ENCODE results near the gene TGFA. TPM values are rescaled to one million over a fixed set of nuclear protein-coding genes. Genes with fewer than 3 reads are reported as not detected.

The TGFA gene
- total and polyA plus RNA-seq, 11 donors: 0.50 to 4.9 (median 1.0) TPM

DNA sequence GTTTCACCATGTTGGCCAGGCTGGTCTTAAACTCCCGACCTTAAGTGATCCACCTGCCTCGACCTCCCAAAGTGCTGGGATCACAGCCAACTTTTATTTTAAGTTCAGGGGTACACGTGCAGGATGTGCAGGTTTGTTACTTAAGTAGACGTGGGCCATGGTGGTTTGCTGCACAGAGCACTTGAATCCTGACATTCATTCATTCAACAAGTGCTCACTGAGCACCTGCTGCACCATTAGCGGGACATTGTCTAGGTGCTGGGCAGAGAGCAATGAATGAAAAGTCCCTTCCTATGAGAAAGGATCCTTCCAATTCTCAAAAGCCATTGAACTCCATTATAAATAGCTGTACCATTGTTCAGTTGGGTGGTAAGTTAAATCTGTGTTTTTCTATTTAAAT, 31.0 kb downstream of the TGFA start:
- TF ChIP-seq POLR2A (IDR thresholded peaks at IDR 0.05): no peak
- TF ChIP-seq, protein P1, sequence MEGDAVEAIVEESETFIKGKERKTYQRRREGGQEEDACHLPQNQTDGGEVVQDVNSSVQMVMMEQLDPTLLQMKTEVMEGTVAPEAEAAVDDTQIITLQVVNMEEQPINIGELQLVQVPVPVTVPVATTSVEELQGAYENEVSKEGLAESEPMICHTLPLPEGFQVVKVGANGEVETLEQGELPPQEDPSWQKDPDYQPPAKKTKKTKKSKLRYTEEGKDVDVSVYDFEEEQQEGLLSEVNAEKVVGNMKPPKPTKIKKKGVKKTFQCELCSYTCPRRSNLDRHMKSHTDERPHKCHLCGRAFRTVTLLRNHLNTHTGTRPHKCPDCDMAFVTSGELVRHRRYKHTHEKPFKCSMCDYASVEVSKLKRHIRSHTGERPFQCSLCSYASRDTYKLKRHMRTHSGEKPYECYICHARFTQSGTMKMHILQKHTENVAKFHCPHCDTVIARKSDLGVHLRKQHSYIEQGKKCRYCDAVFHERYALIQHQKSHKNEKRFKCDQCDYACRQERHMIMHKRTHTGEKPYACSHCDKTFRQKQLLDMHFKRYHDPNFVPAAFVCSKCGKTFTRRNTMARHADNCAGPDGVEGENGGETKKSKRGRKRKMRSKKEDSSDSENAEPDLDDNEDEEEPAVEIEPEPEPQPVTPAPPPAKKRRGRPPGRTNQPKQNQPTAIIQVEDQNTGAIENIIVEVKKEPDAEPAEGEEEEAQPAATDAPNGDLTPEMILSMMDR (IDR thresholded peaks at IDR 0.05): no peak
- Histone ChIP-seq H3K9me3 (no peaks in the 10 kb centered on the region), H3K4me1 (peaks cover 0 to 34% (median 0%) of the 10 kb centered on the region in 12 donors), H3K36me3 (no peaks in the 10 kb centered on the region), H3K27ac (no peak overlapping the region), H3K4me3 (no peak overlapping the region), H3K27me3 (no peaks in the 10 kb centered on the region)
- WGBS, 4 donors: 78 to 86% (median 81%) methylated on average over 5 of the region's 5 CpGs
- intact Hi-C loops (cut with DNase I): no loop called here
- ATAC-seq: no peak
- DNase-seq: no peak

GRCh38 chr2:70520825-70521224, 32.8 kb downstream of the TGFA start:
- TF ChIP-seq, protein P1 (IDR thresholded peaks at IDR 0.05): no peak
- no peak for TF ChIP-seq POLR2A (IDR thresholded peaks at IDR 0.05)
- 75 to 86% (median 79%) methylated on average over 3 of the region's 3 CpGs for WGBS, 4 donors
- Histone ChIP-seq H3K4me1 (peaks cover 0 to 42% (median 0%) of the 10 kb centered on the region in 12 donors), H3K4me3 (no peak overlapping the region), H3K27me3 (no peaks in the 10 kb centered on the region), H3K36me3 (no peaks in the 10 kb centered on the region), H3K27ac (no peak overlapping the region), H3K9me3 (no peaks in the 10 kb centered on the region)
- no peak for DNase-seq
- no peak for ATAC-seq
- intact Hi-C loops (cut with DNase I): no loop called here

GRCh38 chr2:70519453-70519852, 34.2 kb downstream of the TGFA start:
- WGBS, 4 donors: 76 to 82% (median 77%) methylated on average over 2 of the region's 2 CpGs
- Histone ChIP-seq H3K4me1 (peaks cover 0 to 38% (median 0%) of the 10 kb centered on the region in 12 donors), H3K36me3 (no peaks in the 10 kb centered on the region), H3K9me3 (no peaks in the 10 kb centered on the region), H3K27ac (no peak overlapping the region), H3K4me3 (no peak overlapping the region), H3K27me3 (no peaks in the 10 kb centered on the region)
- TF ChIP-seq, protein P1 (IDR thresholded peaks at IDR 0.05): no peak
- no peak for TF ChIP-seq POLR2A (IDR thresholded peaks at IDR 0.05)
- ATAC-seq (no peak), DNase-seq (no peak)
- intact Hi-C loops (cut with DNase I): no loop called here

- intact Hi-C loops (cut with DNase I): no loop called here
- peaks cover 0 to 29% (median 0%) of the 10 kb centered on the region in 12 donors for H3K4me1 ChIP-seq
Observed at GRCh38 chr2:70518557-70518956, 35.1 kb downstream of the TGFA start.

More at GRCh38 chr2:70518557-70518956, 35.1 kb downstream of the TGFA start:
- TF ChIP-seq, protein P1 (IDR thresholded peaks at IDR 0.05): no peak
- TF ChIP-seq POLR2A (IDR thresholded peaks at IDR 0.05): no peak
- ATAC-seq (no peak), DNase-seq (no peak)
- Histone ChIP-seq H3K9me3 (no peaks in the 10 kb centered on the region), H3K4me3 (no peak overlapping the region), H3K27me3 (no peaks in the 10 kb centered on the region), H3K36me3 (no peaks in the 10 kb centered on the region), H3K27ac (no peak overlapping the region)
- 97 to 100% (median 99%) methylated on average over 1 of the region's 1 CpG for WGBS, 4 donors

Data from heart left ventricle (tissue), 16 donors.